ENCODE results near the gene MPDZ. TPM values are rescaled to one million over a fixed set of nuclear protein-coding genes. Genes with fewer than 3 reads are reported as not detected.

Gene MPDZ
- polyA plus RNA-seq (6.6 to 9.0 TPM (median 8.6 TPM) in 3 replicates), polyA minus RNA-seq (4.5 to 19.3 TPM (median 13.0 TPM) in 3 replicates)
- polyA plus RNA-seq (2011; ENCODE audit: low read depth) = 1.8 TPM
- 4.4 and 4.8 TPM in 2 replicates for polyA plus RNA-seq (2011; cell fraction: cytosol; rRNA removed)
- polyA plus RNA-seq (2011; cell fraction: nucleus; rRNA removed) = 18.5 and 21.8 TPM in 2 replicates
- 1.6 and 7.1 TPM in 2 replicates for polyA plus RNA-seq (2012; ENCODE audit: low replicate concordance)
- 3.6 TPM for polyA minus RNA-seq (2011; cell fraction: cytosol; rRNA and poly(A)+ RNA removed)
- 13.1 and 25.9 TPM in 2 replicates for polyA minus RNA-seq (2011; cell fraction: nucleus; rRNA and poly(A)+ RNA removed)

DNA sequence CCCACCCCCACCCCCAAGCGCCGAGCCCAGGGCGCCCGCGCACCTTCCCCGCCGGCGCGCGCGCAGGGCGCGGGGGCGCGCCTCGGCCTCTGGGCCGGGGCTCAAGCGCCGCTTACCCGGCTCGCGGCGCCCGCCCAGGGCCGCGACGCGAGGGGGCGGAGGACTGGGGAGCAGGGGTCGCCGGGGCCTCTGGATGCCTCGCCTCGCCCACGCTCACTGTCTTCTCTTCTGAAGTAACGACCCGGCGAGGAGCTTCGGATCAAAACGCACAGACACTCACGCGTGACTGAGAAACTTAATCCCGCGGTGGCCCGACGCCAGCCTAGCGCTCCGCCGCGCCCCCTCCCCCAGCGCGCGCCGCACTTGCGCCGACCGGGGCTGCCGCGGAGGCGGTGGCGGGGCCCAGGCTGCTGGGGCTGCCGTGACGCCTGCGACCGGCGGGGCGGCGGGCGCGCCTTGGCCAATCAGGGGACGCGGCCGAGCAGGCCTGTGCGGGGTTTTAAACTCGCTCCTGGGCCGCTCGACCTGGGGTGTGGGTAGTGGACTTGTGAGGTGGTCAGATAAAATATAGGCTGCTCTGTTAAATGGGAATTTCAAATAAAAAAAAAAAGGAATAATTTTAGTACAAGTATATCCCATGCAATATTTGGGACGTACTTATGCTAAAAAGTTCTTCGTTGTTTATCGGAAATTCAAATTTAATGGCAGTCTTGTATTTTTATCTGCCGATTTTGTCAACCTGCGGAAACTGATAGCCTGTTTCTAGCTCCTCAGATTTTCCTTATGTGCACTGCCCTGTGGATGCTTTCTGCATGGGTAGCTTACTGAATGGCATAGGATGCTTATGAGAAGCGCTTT lies at the start of gene MPDZ:
Gene MPDZ, minus strand, starts transcription at position 409 of the 858 bp plus-strand sequence. CDS start 29,377 bp downstream, outside the sequence.
- TF ChIP-seq CTCF (optimal IDR thresholded peaks at IDR 0.05 in 1 of 3, IDR thresholded peaks at IDR 0.05 in 1 of 3, conservative IDR thresholded peaks at IDR 0.05 in 1 of 3; ENCODE audit: extremely low read depth in 1 of 3, insufficient read depth in 2 of 3, low read length in 3 of 3) (no peak), EZH2 (IDR thresholded peaks at IDR 0.05; ENCODE audit: low read length) (no peak)
- peak within 1 kb of the TSS; percentile 86 for H3K4me2 ChIP-seq (ENCODE audit: control insufficient read depth, extremely low read depth, insufficient read depth, low read depth, low read length)
- no peak within 1 kb of the TSS for H3K27ac ChIP-seq (ENCODE audit: control insufficient read depth, insufficient read depth, low read length)
- H3K4me1 ChIP-seq (ENCODE audit: control insufficient read depth, extremely low read depth, insufficient read depth, low read length) = peaks cover 9% of the 10 kb centered on the region
- H3K9ac ChIP-seq (ENCODE audit: control insufficient read depth, extremely low read depth, insufficient read depth, low read length) = peak within 1 kb of the TSS; percentile 75
- no peaks in the 10 kb centered on the region for H3K36me3 ChIP-seq (ENCODE audit: control insufficient read depth in 2 of 2, extremely low read depth in 1 of 2, insufficient read depth in 2 of 2, low read length in 2 of 2)
- peaks cover 3% of the 10 kb centered on the region for H3K79me2 ChIP-seq (ENCODE audit: control insufficient read depth, insufficient read depth, low read length)
- H3K4me3 ChIP-seq (ENCODE audit: control insufficient read depth in 2 of 3, extremely low read depth in 1 of 3, insufficient read depth in 2 of 3, low read depth in 1 of 3, low read length in 3 of 3) = peak within 1 kb of the TSS; percentile 52 to 76 (median 70)
- no peaks in the 10 kb centered on the region for H3K27me3 ChIP-seq (ENCODE audit: control insufficient read depth, extremely low read depth, insufficient read depth, low read length)
- no peaks in the 10 kb centered on the region for H3K9me3 ChIP-seq (ENCODE audit: control insufficient read depth, low read depth, low read length)
- no peaks in the 10 kb centered on the region for H4K20me1 ChIP-seq (ENCODE audit: control insufficient read depth, extremely low read depth, insufficient read depth, low read length)
- peak within 1 kb of the TSS; percentile 91 for H2AFZ ChIP-seq (ENCODE audit: control insufficient read depth, low read length)
- DNase-seq (ENCODE audit: low read depth, low spot score) (no peak), FAIRE-seq (no peak)
- H3K9me1 ChIP-seq (ENCODE audit: control insufficient read depth, extremely low read depth, insufficient read depth, low read length) = no peaks in the 10 kb centered on the region
- dilution Hi-C loops (cut with MboI; ENCODE audit: extremely low pct_ligation_motif_present, low sequenced_read_pairs) = no loop called here

DNA sequence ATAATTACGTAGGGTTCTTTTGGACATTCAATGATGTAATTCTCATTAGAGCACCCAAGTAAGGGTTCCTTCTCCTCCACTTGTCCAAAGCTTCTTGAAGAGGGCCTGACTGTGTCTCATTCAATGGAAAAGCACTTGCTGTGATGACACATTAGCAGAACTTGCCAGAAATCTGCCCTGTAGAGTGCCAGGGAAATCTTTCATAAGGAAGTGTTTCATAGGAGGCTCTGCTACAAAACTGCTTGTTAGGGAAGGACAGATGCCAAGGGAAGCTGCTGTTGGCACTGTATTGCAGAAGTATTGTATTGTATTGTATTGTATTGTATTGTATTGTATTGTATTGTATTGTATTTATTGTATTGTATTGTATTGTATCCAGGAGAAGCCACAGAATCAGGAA lies 45.5 kb upstream of the MPDZ start:
- H3K79me2 ChIP-seq (ENCODE audit: control insufficient read depth, insufficient read depth, low read length) = no peaks in the 10 kb centered on the region
- dilution Hi-C loops (cut with MboI; ENCODE audit: extremely low pct_ligation_motif_present, low sequenced_read_pairs) = no loop called here
- peaks cover 5% of the 10 kb centered on the region for H3K4me1 ChIP-seq (ENCODE audit: control insufficient read depth, extremely low read depth, insufficient read depth, low read length)
- DNase-seq (ENCODE audit: low read depth, low spot score) (no peak), FAIRE-seq (no peak)
- H4K20me1 ChIP-seq (ENCODE audit: control insufficient read depth, extremely low read depth, insufficient read depth, low read length) = no peaks in the 10 kb centered on the region
- H3K9me3 ChIP-seq (ENCODE audit: control insufficient read depth, low read depth, low read length) = no peaks in the 10 kb centered on the region
- H3K27me3 ChIP-seq (ENCODE audit: control insufficient read depth, extremely low read depth, insufficient read depth, low read length) = no peaks in the 10 kb centered on the region
- H2AFZ ChIP-seq (ENCODE audit: control insufficient read depth, low read length) = no peak overlapping the region
- no peak overlapping the region for H3K27ac ChIP-seq (ENCODE audit: control insufficient read depth, insufficient read depth, low read length)
- TF ChIP-seq EZH2 (IDR thresholded peaks at IDR 0.05; ENCODE audit: low read length) (no peak), CTCF (optimal IDR thresholded peaks at IDR 0.05 in 1 of 3, IDR thresholded peaks at IDR 0.05 in 1 of 3, conservative IDR thresholded peaks at IDR 0.05 in 1 of 3; ENCODE audit: extremely low read depth in 1 of 3, insufficient read depth in 2 of 3, low read length in 3 of 3) (no peak)
- no peak overlapping the region for H3K4me2 ChIP-seq (ENCODE audit: control insufficient read depth, extremely low read depth, insufficient read depth, low read depth, low read length)
- no peaks in the 10 kb centered on the region for H3K9me1 ChIP-seq (ENCODE audit: control insufficient read depth, extremely low read depth, insufficient read depth, low read length)
- H3K4me3 ChIP-seq (ENCODE audit: control insufficient read depth in 2 of 3, extremely low read depth in 1 of 3, insufficient read depth in 2 of 3, low read depth in 1 of 3, low read length in 3 of 3) = no peak overlapping the region
- no peak overlapping the region for H3K9ac ChIP-seq (ENCODE audit: control insufficient read depth, extremely low read depth, insufficient read depth, low read length)
- no peaks in the 10 kb centered on the region for H3K36me3 ChIP-seq (ENCODE audit: control insufficient read depth in 2 of 2, extremely low read depth in 1 of 2, insufficient read depth in 2 of 2, low read length in 2 of 2)

Data from keratinocyte (primary cell).